ENCODE data around the gene WDR48.

Gene WDR48

DNA sequence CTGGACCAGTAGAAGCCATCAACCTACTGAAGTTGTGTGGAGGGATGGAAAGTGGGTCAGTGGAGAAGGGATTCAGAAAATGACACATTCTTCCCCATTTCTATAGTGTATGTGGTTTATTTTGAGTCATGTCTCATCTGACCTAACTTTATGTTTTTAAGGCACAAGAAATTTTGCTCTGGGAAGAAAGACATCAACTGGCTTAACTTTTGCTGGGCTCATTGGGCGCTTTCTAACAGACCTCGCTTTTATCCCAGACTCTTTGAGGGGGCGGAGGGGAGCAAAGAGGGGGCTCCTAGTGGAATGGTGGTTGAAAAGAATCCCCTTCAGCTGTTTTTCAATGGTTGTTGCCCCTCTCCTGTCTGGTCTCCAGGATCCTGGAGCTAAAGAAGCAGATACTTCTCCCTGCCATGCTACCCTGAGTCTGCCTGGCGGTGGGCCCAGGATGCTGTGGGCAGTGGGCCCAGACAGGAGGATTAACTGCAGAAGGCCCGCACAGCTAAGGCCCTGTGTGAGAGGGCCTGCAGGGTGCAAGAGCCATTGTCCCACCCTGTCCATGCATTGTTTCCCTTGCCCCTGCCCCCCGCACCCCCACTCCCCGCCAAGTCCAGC is 87.1 kb downstream of the WDR48 start:
- DNase-seq (ENCODE audit: low read depth in 2 of 2): no peak

DNA sequence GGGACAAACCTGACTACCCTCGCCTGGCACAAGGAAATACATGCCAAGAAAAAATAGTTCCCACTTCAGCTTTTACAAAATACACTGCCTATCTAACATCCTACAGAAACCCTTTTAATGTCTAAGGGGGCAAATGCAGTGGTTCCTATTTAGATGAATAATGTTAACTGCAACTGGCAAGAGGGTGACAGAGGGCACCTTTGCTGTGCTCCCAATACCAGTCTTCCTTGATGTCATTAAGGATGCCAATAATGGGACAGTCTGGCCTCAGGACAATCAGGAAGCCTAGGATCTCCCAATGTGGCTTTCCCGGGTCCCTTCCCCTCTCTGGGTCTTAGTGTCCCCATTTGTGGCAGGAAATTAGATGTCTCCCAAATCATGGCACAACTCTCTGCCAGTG is 87.6 kb downstream of the WDR48 start:
- DNase-seq (ENCODE audit: low read depth in 2 of 2): no peak

DNA sequence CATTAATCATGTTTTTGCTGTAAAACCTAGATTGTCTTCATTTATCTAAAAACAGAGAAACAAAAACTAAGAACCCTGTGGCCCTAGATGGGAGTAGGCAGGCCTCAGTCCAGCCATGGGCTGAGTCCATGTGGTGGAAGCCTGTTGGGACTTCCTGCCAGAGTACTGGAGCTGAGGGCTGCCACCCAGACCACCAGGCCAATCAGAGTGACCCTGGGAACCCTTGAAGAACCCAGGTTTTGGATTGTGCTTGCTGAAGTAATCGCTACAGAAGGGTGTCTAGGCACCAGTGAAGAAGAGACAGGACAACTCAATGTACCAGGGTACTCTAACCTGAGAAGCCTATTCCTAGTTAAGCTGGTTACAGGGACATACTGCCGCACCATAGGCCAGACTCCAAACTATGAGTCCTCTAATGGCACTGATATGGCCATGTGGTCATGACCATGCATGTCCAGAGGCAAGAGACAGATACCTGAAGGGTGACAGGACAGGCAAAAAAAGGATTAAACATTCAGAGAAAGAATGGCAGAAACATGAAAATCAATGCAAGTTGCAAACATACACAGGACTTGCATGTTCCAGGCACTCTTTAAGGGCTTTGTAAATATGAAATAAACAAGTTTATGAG is 88.6 kb downstream of the WDR48 start:
- no peak for DNase-seq (ENCODE audit: low read depth in 2 of 2)

DNA sequence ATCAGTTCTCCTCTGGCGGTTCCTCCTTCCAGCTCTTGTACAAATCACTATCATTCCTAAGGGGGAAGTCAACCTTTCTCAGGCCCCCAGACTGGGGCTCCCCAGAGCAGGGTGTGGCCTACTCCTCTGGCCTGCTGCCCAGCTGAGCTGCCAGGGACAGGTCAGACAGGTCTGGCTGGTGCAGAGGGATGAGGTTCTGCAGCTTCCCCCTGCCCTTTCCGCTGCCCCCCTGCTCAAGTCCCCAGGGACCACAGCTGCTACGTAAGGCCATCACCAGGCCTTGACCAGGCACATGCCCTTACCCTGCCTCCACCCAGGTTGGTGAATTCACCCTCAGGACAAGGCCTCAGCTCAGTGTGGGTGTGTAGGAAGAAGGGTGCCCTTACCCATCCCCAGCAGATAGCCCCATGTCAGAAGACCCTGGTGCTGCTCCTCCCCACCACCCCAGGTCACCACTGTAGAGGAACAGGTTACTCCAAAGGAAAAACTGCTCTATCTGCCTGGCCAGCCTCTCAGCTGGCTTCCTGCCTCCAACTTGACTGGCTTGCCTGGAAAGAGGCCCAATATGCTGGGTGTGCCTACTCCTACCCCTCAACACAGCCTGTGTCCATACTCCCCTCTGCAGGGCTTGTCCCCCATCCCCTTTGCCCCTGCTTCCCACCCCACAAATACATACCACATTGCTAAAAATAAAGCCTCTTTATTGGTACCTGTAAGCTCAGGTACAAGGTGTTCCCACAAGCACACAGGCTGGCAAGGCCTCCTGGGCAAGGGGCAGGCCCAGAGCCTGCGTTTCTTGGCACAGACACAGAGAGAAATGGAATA is 89.6 kb downstream of the WDR48 start:
- DNase-seq (ENCODE audit: low read depth in 2 of 2): no peak

DNA sequence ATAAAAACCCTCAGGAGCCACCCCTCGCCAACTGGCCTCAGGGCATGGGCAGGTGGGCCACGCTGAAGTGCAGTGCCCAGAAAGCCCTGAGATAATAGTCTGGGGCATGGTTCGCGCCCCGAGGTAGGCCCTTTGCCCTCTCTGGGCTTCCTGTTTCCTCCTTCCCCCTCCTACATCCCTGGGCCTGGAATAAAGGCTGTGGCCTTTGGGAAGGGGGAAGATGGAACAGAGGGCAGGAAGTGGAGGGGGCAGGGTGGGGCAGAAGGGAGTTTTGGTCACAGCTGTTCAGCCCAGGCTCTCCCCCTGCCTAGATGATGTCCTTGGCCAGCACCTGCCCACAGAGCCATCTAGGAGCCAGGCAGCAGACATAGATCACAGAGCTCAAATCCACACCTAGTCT is 90.3 kb downstream of the WDR48 start:
- DNase-seq (ENCODE audit: low read depth in 2 of 2): no peak

DNA sequence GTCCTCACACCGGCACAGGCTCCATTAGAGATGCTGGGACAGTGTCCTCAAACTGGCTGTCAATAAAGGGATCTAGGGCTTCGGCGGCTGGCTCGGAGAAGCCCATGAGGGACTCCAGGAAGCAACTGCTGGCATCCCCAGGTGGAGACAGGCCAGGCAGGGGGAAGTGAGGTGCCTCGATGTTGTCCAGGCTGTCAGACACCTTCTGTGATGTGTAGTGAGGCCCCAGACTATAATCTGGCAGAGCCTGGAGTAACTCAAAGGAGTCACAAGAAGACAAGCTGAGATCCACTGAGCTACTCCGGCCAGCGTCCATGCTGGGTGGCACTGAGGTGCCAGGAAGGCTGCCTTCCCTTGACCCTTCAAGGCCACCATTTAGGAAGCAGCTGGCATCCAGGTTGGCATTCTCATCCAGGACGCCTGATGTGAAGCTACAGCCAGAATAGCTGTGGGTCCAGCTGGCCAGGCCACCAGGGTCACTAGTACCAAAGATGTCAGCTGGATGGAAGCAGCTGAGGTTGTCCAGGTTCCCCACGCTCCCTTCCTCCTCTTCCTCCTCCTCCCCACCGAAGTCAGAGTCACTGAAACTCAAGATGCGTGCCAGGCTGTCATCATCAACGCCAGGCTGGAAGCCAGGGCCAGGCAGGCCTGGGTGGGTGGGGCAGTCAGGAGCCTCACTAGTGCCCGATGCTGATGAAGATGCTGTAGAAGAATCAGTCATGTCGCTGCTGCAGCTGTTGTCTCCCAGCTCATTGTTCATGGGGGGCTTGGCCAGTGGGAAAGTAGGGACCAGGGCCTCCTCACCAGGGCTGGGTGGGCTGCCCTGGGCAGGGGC is 91.5 kb downstream of the WDR48 start:
- DNase-seq (ENCODE audit: low read depth in 2 of 2): no peak

DNA sequence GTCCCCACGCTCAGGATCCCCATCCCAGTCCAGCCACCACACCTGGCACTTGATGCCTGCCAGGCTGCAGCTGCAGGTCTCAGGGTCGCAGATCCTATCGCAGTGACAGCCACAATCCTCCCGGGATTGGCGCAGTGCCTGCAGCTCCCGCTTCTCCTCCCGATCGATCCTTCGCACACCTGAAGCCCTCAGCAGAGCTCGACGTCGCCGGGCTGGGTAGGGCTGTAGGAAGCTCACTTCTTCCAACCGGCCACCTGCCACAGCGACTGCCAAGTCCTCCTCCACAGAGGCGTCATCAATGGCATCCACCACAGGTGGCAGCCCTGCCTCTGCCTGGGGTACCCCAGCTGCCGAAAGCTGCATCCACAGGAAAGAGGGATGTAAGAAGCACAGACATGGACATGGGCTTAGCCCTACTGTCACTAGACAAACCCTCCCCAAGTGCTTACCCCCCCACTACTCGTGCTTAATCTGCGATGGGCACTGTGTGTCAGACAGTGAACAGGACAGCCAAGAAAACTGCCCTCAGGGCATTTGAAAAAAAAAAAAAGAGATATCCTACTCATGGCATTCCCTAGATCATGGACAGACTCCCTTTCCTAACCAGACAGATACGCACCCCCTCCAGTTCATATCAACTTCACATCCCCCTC is 92.4 kb downstream of the WDR48 start:
- no peak for DNase-seq (ENCODE audit: low read depth in 2 of 2)

DNA sequence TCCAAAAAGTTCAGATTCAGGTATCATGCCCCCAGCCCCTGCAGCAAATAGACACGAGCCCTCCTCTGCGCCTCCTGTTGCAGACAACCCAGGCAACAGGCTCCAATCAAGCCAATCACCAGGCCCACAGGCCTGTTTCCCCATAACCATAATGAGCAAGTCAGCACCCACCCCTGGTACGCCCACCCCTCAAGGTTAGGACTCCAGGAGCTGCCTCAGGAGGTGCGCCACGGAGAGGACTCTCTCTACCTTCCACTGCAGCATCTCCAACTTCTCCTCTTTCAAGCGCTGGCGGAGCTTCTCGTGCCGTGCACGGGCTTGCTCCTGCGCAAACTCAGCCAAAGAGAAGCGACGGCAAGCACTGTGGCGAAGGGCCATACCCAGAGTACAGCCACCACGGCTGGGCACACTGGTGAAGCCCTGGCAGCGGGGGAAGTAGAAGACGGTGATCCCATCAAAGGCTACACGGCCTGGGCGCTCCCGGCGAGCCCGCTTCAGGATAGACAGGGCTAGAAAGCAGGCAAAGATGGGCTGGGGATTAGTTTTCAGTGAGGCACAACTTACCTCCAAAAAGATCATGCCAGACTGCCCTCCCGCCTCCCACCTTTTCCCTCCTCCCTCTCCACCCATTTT is 93.0 kb downstream of the WDR48 start:
- no peak for DNase-seq (ENCODE audit: low read depth in 2 of 2)

DNA sequence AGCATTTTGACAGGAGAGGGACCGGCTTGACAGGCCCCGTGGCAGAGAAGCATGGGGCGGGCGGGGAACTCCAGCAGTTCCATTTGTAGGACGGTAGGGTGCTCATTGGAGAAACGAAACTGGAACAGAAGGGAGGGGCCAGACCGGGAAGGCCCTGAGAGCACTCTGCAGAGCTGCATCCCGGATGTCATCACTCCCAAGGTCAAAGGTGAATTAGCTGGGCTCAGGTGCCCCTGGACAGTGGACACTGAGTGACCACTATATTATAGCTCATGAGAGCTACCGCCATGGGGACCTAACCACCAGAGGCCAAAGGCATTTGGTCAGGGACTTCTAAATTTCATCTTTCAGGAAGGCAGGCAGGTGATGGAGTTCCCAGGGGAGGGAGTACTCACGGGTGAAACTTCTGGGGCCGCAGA is 94.3 kb downstream of the WDR48 start:
- no peak for DNase-seq (ENCODE audit: low read depth in 2 of 2)
